H1 (cell line): ENCODE measurements around the gene AVPR2. TPM values are rescaled to one million over a fixed set of nuclear protein-coding genes. Genes with fewer than 3 reads are reported as not detected.

Experiments
- CTCF ChIA-PET: fragments of 300-600 bp; sonication (Branson Sonifier 250); formaldehyde crosslinking; loops from one replicate; lab custom pipeline; 2021; ENCODE audit not compliant: partially characterized antibody; lab: Charles Lee
- POLR2A ChIA-PET: fragments of 300-600 bp; sonication (Branson Sonifier 250); formaldehyde crosslinking; loops from one replicate; lab custom pipeline; 2021; ENCODE audit warnings: inconsistent platforms; ENCODE audit not compliant: partially characterized antibody; lab: Charles Lee
- DNase-seq, 2 experiments: peaks; one replicate each; pipeline versions ENCODE4 v3.0.0 to v3.0.0-alpha.2; 2010 to 2022; ENCODE audit warnings: low spot score in 2 of 2, low read depth in 1 of 2, mixed read lengths in 1 of 2
- FAIRE-seq: peaks from 2 replicates; lab custom pipeline; 2011; peaks lifted over from hg19 to GRCh38; lab: Jason Lieb, UNC
- H2AFZ ChIP-seq: 2 replicates; pipeline ENCODE4 v1.8.1; 2012; ENCODE audit warnings: low read length, inconsistent platforms
- H2AK5ac ChIP-seq: 2 replicates; pipeline ENCODE4 v1.6.1; 2013; ENCODE audit warnings: low read depth, low read length
- H2BK120ac ChIP-seq: replicated peaks from 2 replicates; pipeline ENCODE3; 2013; ENCODE audit warnings: low read depth, low read length, inconsistent platforms
- H2BK12ac ChIP-seq: 2 replicates; pipeline ENCODE4 v1.6.1; 2013; ENCODE audit warnings: low read depth, low read length
- H2BK15ac ChIP-seq: 2 replicates; pipeline ENCODE4 v1.6.1; 2013; ENCODE audit warnings: low read length
- H2BK20ac ChIP-seq: 2 replicates; pipeline ENCODE4 v1.6.1; 2013; ENCODE audit warnings: low read length
- H2BK5ac ChIP-seq: 2 replicates; pipeline ENCODE4 v1.6.1; 2013; ENCODE audit warnings: low read depth, low read length
- H3K14ac ChIP-seq: 2 replicates; pipeline ENCODE4 v1.6.1; 2013; ENCODE audit warnings: inconsistent platforms; ENCODE audit not compliant: insufficient read length
- H3K18ac ChIP-seq: 2 replicates; pipeline ENCODE4 v1.6.1; 2013; ENCODE audit warnings: low read length; ENCODE audit errors: extremely low read depth
- H3K23ac ChIP-seq: 2 replicates; pipeline ENCODE4 v1.6.1; 2013; ENCODE audit warnings: inconsistent platforms; ENCODE audit not compliant: insufficient read length
- H3K23me2 ChIP-seq: 2 replicates; pipeline ENCODE4 v1.6.1; 2013; ENCODE audit warnings: low read depth, low read length
- H3K27ac ChIP-seq: 2 replicates; pipeline ENCODE4 v1.6.1; 2011; ENCODE audit warnings: low read depth, low read length, inconsistent platforms
- H3K27me3 ChIP-seq, 4 experiments: replicated peaks in 1 of 4; 1 replicate in 1 of 4; 2 replicates in 3 of 4; pipeline versions ENCODE4 v1.6.1 to v1.8.1; 2011 to 2013; ENCODE audit warnings: low read length in 3 of 4, mild to moderate bottlenecking in 3 of 4, inconsistent platforms in 2 of 4, mixed read lengths in 2 of 4, moderate library complexity in 1 of 4; ENCODE audit not compliant: control insufficient read depth in 3 of 4, insufficient read depth in 3 of 4; ENCODE audit errors: extremely low read depth in 1 of 4
- H3K36me3 ChIP-seq, 4 experiments: 2 replicates each; pipeline versions ENCODE4 v1.6.1 to v1.8.1; 2011 to 2013; ENCODE audit warnings: mild to moderate bottlenecking in 4 of 4, low read length in 3 of 4, moderate library complexity in 2 of 4, control low read depth in 1 of 4, inconsistent platforms in 1 of 4; ENCODE audit not compliant: insufficient read depth in 4 of 4, control insufficient read depth in 2 of 4
- H3K4ac ChIP-seq: replicated peaks from 2 replicates; pipeline ENCODE3; 2013; ENCODE audit warnings: low read length, low read depth, mixed read lengths, inconsistent platforms; ENCODE audit not compliant: insufficient read length
- H3K4me1 ChIP-seq, 4 experiments: replicated peaks in 1 of 4; 1 replicate in 1 of 4; 2 replicates in 3 of 4; pipeline versions ENCODE4 v1.6.1 to v1.8.1; 2011 to 2013; ENCODE audit warnings: low read length in 3 of 4, inconsistent platforms in 2 of 4, mixed read lengths in 1 of 4; ENCODE audit not compliant: insufficient read depth in 4 of 4, control insufficient read depth in 3 of 4
- H3K4me2 ChIP-seq, 2 experiments: 2 replicates each; pipeline versions ENCODE4 v1.6.1 to v1.8.1; 2011 to 2013; ENCODE audit warnings: low read depth in 2 of 2, low read length in 2 of 2, control low read depth in 1 of 2, inconsistent platforms in 1 of 2, mild to moderate bottlenecking in 1 of 2; ENCODE audit not compliant: insufficient read depth in 1 of 2
- H3K4me3 ChIP-seq, 4 experiments: fragments of 200-600, 300-600 bp in 1 of 4; sonication (generic), shearing (Covaris generic), sonication (Bioruptor Twin) in 1 of 4; 2 replicates each; pipeline versions ENCODE4 v1.5.1 to v1.8.1; 2011 to 2016; ENCODE audit warnings: low read length in 4 of 4, low read depth in 3 of 4, control low read depth in 2 of 4, inconsistent platforms in 2 of 4, mild to moderate bottlenecking in 2 of 4, mixed read lengths in 1 of 4, moderate library complexity in 1 of 4; ENCODE audit not compliant: insufficient read depth in 2 of 4; ENCODE audit errors: extremely low read depth in 1 of 4
- H3K56ac ChIP-seq: replicated peaks from 2 replicates; pipeline ENCODE3; 2013; ENCODE audit warnings: low read depth, mild to moderate bottlenecking, mixed read lengths, low read length, inconsistent platforms; ENCODE audit not compliant: insufficient read length
- H3K79me1 ChIP-seq: 2 replicates; pipeline ENCODE4 v1.6.1; 2013; ENCODE audit warnings: low read depth, low read length, control low read depth
- H3K79me2 ChIP-seq, 2 experiments: 2 replicates each; pipeline versions ENCODE4 v1.6.1 to v1.8.1; 2012 to 2013; ENCODE audit warnings: low read length in 2 of 2, mild to moderate bottlenecking in 2 of 2, inconsistent platforms in 1 of 2; ENCODE audit not compliant: insufficient read depth in 2 of 2, control insufficient read depth in 1 of 2
- H3K9ac ChIP-seq, 4 experiments: replicated peaks in 1 of 4; 1 replicate in 1 of 4; 2 replicates in 3 of 4; pipeline versions ENCODE4 v1.6.1 to v1.8.1; 2011 to 2013; ENCODE audit warnings: low read depth in 3 of 4, low read length in 3 of 4, control low read depth in 2 of 4, mild to moderate bottlenecking in 2 of 4, moderate library complexity in 2 of 4, inconsistent platforms in 1 of 4; ENCODE audit errors: extremely low read depth in 1 of 4
- H3K9me3 ChIP-seq, 2 experiments: 2 replicates each; pipeline versions ENCODE4 v1.6.1 to v1.8.1; 2012 to 2013; ENCODE audit warnings: mild to moderate bottlenecking in 2 of 2, moderate library complexity in 2 of 2, control low read depth in 1 of 2, inconsistent platforms in 1 of 2, low read depth in 1 of 2, low read length in 1 of 2, mixed read lengths in 1 of 2; ENCODE audit not compliant: insufficient read depth in 2 of 2
- H4K20me1 ChIP-seq, 2 experiments: replicated peaks in 1 of 2; 2 replicates each; pipeline versions ENCODE3 to v1.8.1; 2011 to 2013; ENCODE audit warnings: inconsistent platforms in 2 of 2, low read length in 2 of 2, mild to moderate bottlenecking in 1 of 2; ENCODE audit not compliant: insufficient read depth in 2 of 2, control insufficient read depth in 1 of 2
- H4K5ac ChIP-seq: 2 replicates; pipeline ENCODE4 v1.6.1; 2013; ENCODE audit warnings: low read length, low read depth, mixed read lengths, inconsistent platforms; ENCODE audit not compliant: insufficient read length
- H4K8ac ChIP-seq: 2 replicates; pipeline ENCODE4 v1.8.0; 2013; ENCODE audit warnings: mild to moderate bottlenecking, moderate library complexity, low read length, inconsistent platforms; ENCODE audit not compliant: insufficient read depth; ENCODE audit errors: extremely low read depth
- H4K91ac ChIP-seq: replicated peaks from 2 replicates; pipeline ENCODE3; 2013; ENCODE audit warnings: low read length, mixed read lengths, inconsistent platforms; ENCODE audit not compliant: insufficient read length
- BCL11A ChIP-seq, 2 experiments: IDR thresholded peaks; one replicate each; pipeline ENCODE4 v1.6.1; 2011; ENCODE audit warnings: low read depth in 2 of 2, low read length in 2 of 2, mild to moderate bottlenecking in 2 of 2
- CHD2 ChIP-seq: IDR thresholded peaks from 2 replicates; pipeline ENCODE4 v1.6.1; 2012; ENCODE audit warnings: low read length, improper control_type of control experiment
- EP300 ChIP-seq, 2 experiments: IDR thresholded peaks; 1 replicate in 1 of 2; 2 replicates in 1 of 2; pipeline ENCODE4 v1.6.1; 2011 to 2012; ENCODE audit warnings: low read depth in 2 of 2, low read length in 2 of 2, mild to moderate bottlenecking in 2 of 2, borderline replicate concordance in 1 of 2, inconsistent platforms in 1 of 2, moderate library complexity in 1 of 2
- JUN ChIP-seq: IDR thresholded peaks from 2 replicates; pipeline ENCODE4 v1.6.1; 2011; ENCODE audit warnings: low read depth, mild to moderate bottlenecking, improper control_type of control experiment, low read length
- RFX5 ChIP-seq: IDR thresholded peaks from 2 replicates; pipeline ENCODE4 v1.6.1; 2011; ENCODE audit warnings: low read depth, low read length, improper control_type of control experiment, borderline replicate concordance
- SIRT6 ChIP-seq: IDR thresholded peaks from one replicate; pipeline ENCODE4 v1.7.1; 2012; ENCODE audit warnings: low read length, inconsistent platforms
- TAF7 ChIP-seq: optimal IDR thresholded peaks from 2 replicates; pipeline ENCODE3; 2011; ENCODE audit warnings: low read depth, mild to moderate bottlenecking, inconsistent platforms, low read length, moderate library complexity, borderline replicate concordance
- WGBS, 2 experiments: shearing (Covaris generic) in 1 of 2; methylation state at CpG; one replicate each; pipeline versions ENCODE4 v1.1.6 to v1.1.7; 2013 to 2015; ENCODE audit warnings: low lambda C conversion rate in 2 of 2, mixed read lengths in 2 of 2, inconsistent platforms in 1 of 2, low coverage in 1 of 2, missing lambda C conversion rate in 1 of 2; ENCODE audit not compliant: insufficient replicate concordance in 2 of 2, insufficient coverage in 1 of 2, insufficient read length in 1 of 2; ENCODE audit errors: extremely low coverage in 1 of 2, missing lambda C conversion rate in 1 of 2; 5-methylcytosine and 5-hydroxymethylcytosine counted together
- polyA plus RNA-seq, 7 experiments: library from polyadenylated mRNA; depleted of rRNA in 3 of 7; stranded (reverse) in 5 of 7; unstranded in 2 of 7; fragments of >200 nt in 5 of 7; fragments of 200-250 nt in 2 of 7; gene quantifications; 1 replicate in 5 of 7; 2 replicates in 1 of 7; 4 replicates in 1 of 7; pipeline versions ENCODE4 v1.2.1 to v1.2.3, GENCODE V29; 2011 to 2013; ENCODE audit warnings: missing spikeins in 2 of 7, mixed read lengths in 2 of 7
- total RNA-seq: library from RNA; stranded (reverse); fragmentation: NEBNext Ultra II Directional; extraction: Animal tissue kit (Norgen Biotek cat#: 25700); gene quantifications from 2 replicates; pipeline ENCODE4 v1.2.1, GENCODE V29; 2021
- TF ChIP-seq, protein P1 (sequence below): IDR thresholded peaks from 2 replicates; pipeline ENCODE4 v1.6.1; 2012; ENCODE audit warnings: low read length, inconsistent platforms
- TF ChIP-seq, protein P2 (sequence below): IDR thresholded peaks from 2 replicates; pipeline ENCODE4 v1.6.1; 2011; ENCODE audit warnings: low read length, improper control_type of control experiment

AVPR2 gene
- total and polyA plus RNA-seq, 2 of the 8 experiments (the other 6 are each of a cell fraction or from before 2014, with no cell fraction given), result 0.09 TPM; not detected in 1

DNA sequence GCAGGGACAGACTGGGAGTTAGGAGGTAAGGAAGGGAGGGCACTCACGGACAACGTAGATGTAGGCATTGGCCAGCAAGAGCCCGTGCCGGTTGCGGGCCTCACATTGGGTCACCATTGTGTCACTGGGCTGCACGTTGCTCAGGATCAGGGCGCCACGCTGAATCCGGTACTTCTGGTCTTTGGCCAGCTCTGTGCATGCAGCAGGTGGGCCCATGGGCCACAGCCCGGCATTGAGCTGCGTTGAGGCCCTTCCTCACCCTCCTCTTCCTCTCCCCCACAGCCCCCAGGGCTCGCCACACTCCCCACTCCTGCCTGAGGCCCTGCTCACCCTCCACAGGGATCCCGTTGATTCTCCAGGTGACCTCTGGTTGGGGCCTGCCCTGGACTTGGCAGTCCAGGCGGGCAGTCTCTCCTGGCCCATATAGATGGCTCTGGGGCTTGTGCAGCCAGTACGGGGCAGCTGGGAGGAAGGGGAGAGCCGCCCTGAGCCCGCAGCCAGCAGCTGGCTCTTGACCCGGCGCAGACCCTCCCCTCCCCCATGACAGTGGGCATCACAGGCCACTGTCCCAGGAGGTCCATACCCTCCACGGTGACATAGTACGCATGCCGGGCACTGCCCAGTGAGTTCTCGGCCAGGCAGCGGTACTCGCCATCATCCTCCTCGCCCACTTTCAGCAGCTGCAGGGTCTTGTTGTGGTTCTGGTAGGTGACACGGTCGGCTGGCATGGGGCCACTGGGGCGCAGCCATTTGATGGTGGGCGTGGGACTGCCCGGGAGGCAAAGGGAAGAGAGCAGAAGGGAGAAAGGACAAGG lies 34.8 kb upstream of the AVPR2 start:
- H3K36me3 ChIP-seq, result peaks cover 0 to 22% (median under 1%) of the 10 kb centered on the region in 4 experiments; a peak in 1 of 8 replicates
- H3K18ac ChIP-seq, result no peak overlapping the region
- ChIA-PET CTCF (interaction anchor here (0.7 kb wide), 1 partner anchor 42 kb away, joined by 3 read pairs; no protein-coding TSS in a partner anchor), POLR2A (no interaction called here)
- FAIRE-seq, result no peak
- H3K4me2 ChIP-seq, result no peak overlapping the region
- H4K91ac ChIP-seq, result no peak overlapping the region
- no peak overlapping the region for H2BK20ac ChIP-seq
- no peak overlapping the region for H2AK5ac ChIP-seq
- no peak overlapping the region for H3K14ac ChIP-seq
- no peaks in the 10 kb centered on the region for H3K79me1 ChIP-seq
- H3K23me2 ChIP-seq, result no peaks in the 10 kb centered on the region
- H2BK15ac ChIP-seq, result no peak overlapping the region
- H2BK12ac ChIP-seq, result no peak overlapping the region
- peaks cover 0 to 6% (median 2%) of the 10 kb centered on the region in 4 experiments; a peak in 3 of 7 replicates for H3K4me1 ChIP-seq
- H3K9ac ChIP-seq, result no peak overlapping the region
- no peak overlapping the region for H4K8ac ChIP-seq
- H4K5ac ChIP-seq, result no peak overlapping the region
- no peaks in the 10 kb centered on the region; a peak in 1 of 7 replicates for H3K27me3 ChIP-seq
- no peak overlapping the region for H3K4me3 ChIP-seq
- H2BK120ac ChIP-seq, result no peak overlapping the region
- H3K4ac ChIP-seq, result no peak overlapping the region
- peaks cover under 1 to 6% of the 10 kb centered on the region in 2 experiments for H4K20me1 ChIP-seq
- no peak overlapping the region for H3K27ac ChIP-seq
- no peaks in the 10 kb centered on the region for H3K9me3 ChIP-seq
- no peak for DNase-seq
- no peak overlapping the region for H3K56ac ChIP-seq
- WGBS, 2 experiments, result 94% methylated on average over 13 of the region's 31 CpGs; no CpG with 5 or more reads in 1 of the 2 experiments
- no peak overlapping the region for H3K23ac ChIP-seq
- H3K79me2 ChIP-seq, result no peaks in the 10 kb centered on the region
- H2AFZ ChIP-seq, result no peak overlapping the region
- H2BK5ac ChIP-seq, result no peak overlapping the region
- TF ChIP-seq BCL11A (IDR thresholded peaks at IDR 0.05; ENCODE audit: low read depth in 2 of 2, low read length in 2 of 2), result no peak
- no peak for TF ChIP-seq SIRT6
- TF ChIP-seq, protein P1, sequence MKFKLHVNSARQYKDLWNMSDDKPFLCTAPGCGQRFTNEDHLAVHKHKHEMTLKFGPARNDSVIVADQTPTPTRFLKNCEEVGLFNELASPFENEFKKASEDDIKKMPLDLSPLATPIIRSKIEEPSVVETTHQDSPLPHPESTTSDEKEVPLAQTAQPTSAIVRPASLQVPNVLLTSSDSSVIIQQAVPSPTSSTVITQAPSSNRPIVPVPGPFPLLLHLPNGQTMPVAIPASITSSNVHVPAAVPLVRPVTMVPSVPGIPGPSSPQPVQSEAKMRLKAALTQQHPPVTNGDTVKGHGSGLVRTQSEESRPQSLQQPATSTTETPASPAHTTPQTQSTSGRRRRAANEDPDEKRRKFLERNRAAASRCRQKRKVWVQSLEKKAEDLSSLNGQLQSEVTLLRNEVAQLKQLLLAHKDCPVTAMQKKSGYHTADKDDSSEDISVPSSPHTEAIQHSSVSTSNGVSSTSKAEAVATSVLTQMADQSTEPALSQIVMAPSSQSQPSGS, result no peak
- TF ChIP-seq RFX5, result no peak
- no peak for TF ChIP-seq CHD2
- no peak for TF ChIP-seq JUN
- no peak for TF ChIP-seq TAF7
- TF ChIP-seq, protein P2, sequence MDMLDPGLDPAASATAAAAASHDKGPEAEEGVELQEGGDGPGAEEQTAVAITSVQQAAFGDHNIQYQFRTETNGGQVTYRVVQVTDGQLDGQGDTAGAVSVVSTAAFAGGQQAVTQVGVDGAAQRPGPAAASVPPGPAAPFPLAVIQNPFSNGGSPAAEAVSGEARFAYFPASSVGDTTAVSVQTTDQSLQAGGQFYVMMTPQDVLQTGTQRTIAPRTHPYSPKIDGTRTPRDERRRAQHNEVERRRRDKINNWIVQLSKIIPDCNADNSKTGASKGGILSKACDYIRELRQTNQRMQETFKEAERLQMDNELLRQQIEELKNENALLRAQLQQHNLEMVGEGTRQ, result no peak
- TF ChIP-seq EP300 (IDR thresholded peaks at IDR 0.05; ENCODE audit: borderline replicate concordance in 1 of 2, low read depth in 2 of 2, low read length in 2 of 2), result no peak
